GM23338 (cell line): Measurements from ENCODE around the gene IGF1R. TPM values are rescaled to one million over a fixed set of nuclear protein-coding genes. Genes with fewer than 3 reads are reported as not detected.

Experiments used
- ATAC-seq: fragments of 200-7000 bp; cut with Tn5 transposase; 3 replicates; pipeline ENCODE4 v1.9.1; 2020
- DNase-seq: peaks from one replicate; pipeline ENCODE4 v3.0.0-alpha.2; 2015; ENCODE audit warnings: low spot score
- H2AFZ ChIP-seq: fragments of 200-600 bp; sonication (generic); 2 replicates; pipeline ENCODE4 v1.8.0; 2016; ENCODE audit warnings: antibody characterized with exemption, mild to moderate bottlenecking, moderate library complexity
- H3F3A ChIP-seq: fragments of 200-600 bp; sonication (generic); replicated peaks from 2 replicates; pipeline ENCODE4 v1.8.0; 2017; ENCODE audit warnings: antibody characterized with exemption, mixed run types, low read depth
- H3K27ac ChIP-seq: fragments of 200-600 bp; sonication (generic); 2 replicates; pipeline ENCODE4 v1.6.1; 2016; ENCODE audit warnings: low read depth
- H3K27me3 ChIP-seq: fragments of 200-600 bp; sonication (generic); 2 replicates; pipeline ENCODE4 v1.8.0; 2016; ENCODE audit warnings: mild to moderate bottlenecking, mixed run types, moderate library complexity; ENCODE audit not compliant: insufficient read depth
- H3K36me3 ChIP-seq: fragments of 200-600 bp; sonication (generic); 2 replicates; pipeline ENCODE4 v1.8.0; 2016; ENCODE audit warnings: mild to moderate bottlenecking; ENCODE audit not compliant: insufficient read depth
- H3K4me1 ChIP-seq: fragments of 200-600 bp; sonication (generic); 2 replicates; pipeline ENCODE4 v1.8.0; 2016; ENCODE audit warnings: mild to moderate bottlenecking, moderate library complexity; ENCODE audit not compliant: insufficient read depth
- H3K4me2 ChIP-seq: fragments of 200-600 bp; sonication (generic); 2 replicates; pipeline ENCODE4 v1.7.1; 2017; ENCODE audit warnings: mixed run types
- H3K4me3 ChIP-seq: fragments of 200-600 bp; sonication (generic); 2 replicates; pipeline ENCODE4 v1.6.1; 2016; ENCODE audit warnings: mixed run types
- H3K79me2 ChIP-seq: fragments of 200-600 bp; sonication (generic); replicated peaks from 2 replicates; pipeline ENCODE4 v1.8.0; 2017; ENCODE audit warnings: mild to moderate bottlenecking; ENCODE audit not compliant: insufficient read depth
- H3K9me2 ChIP-seq: fragments of 200-600 bp; sonication (generic); 2 replicates; pipeline ENCODE4 v1.8.0; 2017; ENCODE audit not compliant: insufficient read depth
- H4K20me1 ChIP-seq: fragments of 200-600 bp; sonication (generic); replicated peaks from 2 replicates; pipeline ENCODE4 v1.8.0; 2017; ENCODE audit warnings: mild to moderate bottlenecking; ENCODE audit not compliant: insufficient read depth
- H3K27ac Mint-ChIP-seq: 2 replicates; pipeline ENCODE4 v1.8.0; 2020; ENCODE audit warnings: inconsistent platforms, mild to moderate bottlenecking, moderate library complexity, mixed read lengths
- H3K27me3 Mint-ChIP-seq: 3 replicates; pipeline ENCODE4 v1.8.0; 2022; ENCODE audit warnings: low read depth, mild to moderate bottlenecking, moderate library complexity, mixed read lengths, inconsistent platforms; ENCODE audit not compliant: insufficient read depth, poor library complexity
- H3K36me3 Mint-ChIP-seq: 3 replicates; pipeline ENCODE4 v1.8.0; 2021; ENCODE audit warnings: low read depth, mild to moderate bottlenecking, inconsistent platforms, moderate library complexity, mixed read lengths
- H3K4me1 Mint-ChIP-seq: 3 replicates; pipeline ENCODE4 v1.8.0; 2020; ENCODE audit warnings: mild to moderate bottlenecking, inconsistent platforms, mixed read lengths
- H3K4me3 Mint-ChIP-seq: 3 replicates; pipeline ENCODE4 v1.8.0; 2021; ENCODE audit warnings: moderate library complexity, mild to moderate bottlenecking, inconsistent platforms, mixed read lengths
- H3K9me3 Mint-ChIP-seq: 3 replicates; pipeline ENCODE4 v1.8.0; 2020; ENCODE audit warnings: moderate library complexity, mild to moderate bottlenecking, inconsistent platforms, mixed read lengths
- CREB1 ChIP-seq: fragments of 250-450 bp; sonication (Bioruptor Pico); IDR thresholded peaks from 2 replicates; pipeline ENCODE4 v1.5.0; 2020; ENCODE audit warnings: low read depth, mild to moderate bottlenecking, moderate library complexity
- CTCF ChIP-seq, 2 experiments: fragments of 200-600 bp in 1 of 2; sonication (generic) in 1 of 2; conservative IDR thresholded peaks; 2 replicates each; pipeline versions ENCODE4 v1.5.1 to v1.6.1; 2016 to 2017; ENCODE audit warnings: antibody characterized with exemption in 2 of 2, low read depth in 2 of 2, mild to moderate bottlenecking in 2 of 2, moderate library complexity in 1 of 2
- ETS1 ChIP-seq: IDR thresholded peaks from 2 replicates; pipeline ENCODE4 v1.6.1; 2016; ENCODE audit warnings: antibody characterized with exemption
- EZH2 ChIP-seq: fragments of 200-600 bp; sonication (generic); IDR thresholded peaks from one replicate; pipeline ENCODE4 v1.8.0; 2017; ENCODE audit warnings: antibody characterized with exemption, mild to moderate bottlenecking, low read depth; ENCODE audit not compliant: unreplicated experiment
- EZH2phosphoT487 ChIP-seq: fragments of 200-600 bp; sonication (generic); IDR thresholded peaks from one replicate; pipeline ENCODE4 v1.8.1; 2018; ENCODE audit warnings: antibody characterized with exemption; ENCODE audit not compliant: unreplicated experiment
- JUNB ChIP-seq: IDR thresholded peaks from one replicate; pipeline ENCODE4 v1.6.1; 2016; ENCODE audit warnings: antibody characterized with exemption; ENCODE audit not compliant: unreplicated experiment
- NANOG ChIP-seq: IDR thresholded peaks from 2 replicates; pipeline ENCODE4 v1.6.1; 2016; ENCODE audit warnings: antibody characterized with exemption, borderline replicate concordance
- POLR2AphosphoS5 ChIP-seq: IDR thresholded peaks from 2 replicates; pipeline ENCODE4 v1.6.1; 2016; ENCODE audit warnings: antibody characterized with exemption, low read depth
- REST ChIP-seq: IDR thresholded peaks from one replicate; pipeline ENCODE4 v1.6.1; 2018; ENCODE audit warnings: antibody characterized with exemption; ENCODE audit not compliant: unreplicated experiment
- STAT1 ChIP-seq: IDR thresholded peaks from one replicate; pipeline ENCODE4 v1.6.1; 2016; ENCODE audit warnings: antibody characterized with exemption; ENCODE audit not compliant: unreplicated experiment
- ZNF114 ChIP-seq: fragments of 250-450 bp; sonication (Bioruptor Pico); IDR thresholded peaks from 2 replicates; pipeline ENCODE4 v1.5.0; 2020; ENCODE audit warnings: mild to moderate bottlenecking, moderate library complexity
- ZNF331 ChIP-seq: fragments of 250-450 bp; sonication (Bioruptor Pico); IDR thresholded peaks from 2 replicates; pipeline ENCODE4 v1.5.0; 2020; ENCODE audit warnings: low read depth, mild to moderate bottlenecking, moderate library complexity
- ZNF462 ChIP-seq: fragments of 250-450 bp; sonication (Bioruptor Pico); IDR thresholded peaks from 2 replicates; pipeline ENCODE4 v1.5.0; 2020; ENCODE audit warnings: mild to moderate bottlenecking, moderate library complexity
- polyA plus RNA-seq: library from polyadenylated mRNA; unstranded; fragments of >200 nt; fragmentation: Nextera tagmentation; extraction: Ambion mirVana; gene quantifications from 2 replicates; pipeline ENCODE4 v1.2.1, GENCODE V29; 2016
- total RNA-seq: library from RNA; depleted of rRNA; stranded (reverse); fragments of >200 nt; shearing (Covaris generic); gene quantifications from 2 replicates; pipeline ENCODE4 v1.2.3, GENCODE V29; 2014

The IGF1R gene
- total and polyA plus RNA-seq, 2 experiments from 2014 or later: 20.4 to 92.2 TPM

GRCh38 chr15:98655732-98656131 is 7.4 kb downstream of the IGF1R start:
- Histone ChIP-seq H3K27ac (no peak overlapping the region), H3F3A (no peaks in the 10 kb centered on the region), H3K4me2 (no peak overlapping the region), H3K27me3 (no peaks in the 10 kb centered on the region), H3K36me3 (no peaks in the 10 kb centered on the region), H3K79me2 (peaks cover 100% of the 10 kb centered on the region), H3K4me1 (peaks cover 72% of the 10 kb centered on the region), H3K9me2 (no peaks in the 10 kb centered on the region), H3K4me3 (no peak overlapping the region), H2AFZ (no peak overlapping the region), H4K20me1 (peaks cover 67% of the 10 kb centered on the region)
- H3K27ac Mint-ChIP-seq: no peak overlapping the region; the same call in 1 of the 2 replicates
- no peaks in the 10 kb centered on the region; the same call in 2 of the 3 replicates for H3K9me3 Mint-ChIP-seq
- H3K36me3 Mint-ChIP-seq: peaks cover under 1% of the 10 kb centered on the region; the same call in 1 of the 3 replicates
- peaks cover 76% of the 10 kb centered on the region for H3K4me1 Mint-ChIP-seq
- TF ChIP-seq EZH2 (no peak), POLR2AphosphoS5 (no peak), REST (no peak), ZNF114 (CRISPR knock-in tag) (no peak), ZNF462 (CRISPR knock-in tag) (no peak), CTCF (conservative IDR thresholded peaks at IDR 0.05; ENCODE audit: low read depth in 2 of 2) (no peak), JUNB (no peak), STAT1 (no peak), ETS1 (no peak), CREB1 (no peak), ZNF331 (no peak), EZH2phosphoT487 (no peak), NANOG (no peak)
- DNase-seq (no peak), ATAC-seq (no peak)
- H3K27me3 Mint-ChIP-seq: peaks cover 5% of the 10 kb centered on the region
- H3K4me3 Mint-ChIP-seq: no peak overlapping the region
